ENCODE data around the gene TANK. TPM values are rescaled to one million over a fixed set of nuclear protein-coding genes. Genes with fewer than 3 reads are reported as not detected.

Gene TANK
- total and polyA plus RNA-seq, 8 donors, result 53.7 to 80.3 (median 70.2) TPM

GRCh38 chr2:161206471-161207032 is 46.3 kb downstream of the TANK start:
- no peaks in the 10 kb centered on the region for H3K9me3 ChIP-seq
- no peak for TF ChIP-seq CTCF (IDR thresholded peaks at IDR 0.05)
- DNase-seq (no peak), ATAC-seq (no peak)
- H3K27me3 ChIP-seq, result no peaks in the 10 kb centered on the region
- intact Hi-C loops (cut with DNase I), result no loop called here
- H3K36me3 ChIP-seq, result peaks cover 0 to 53% of the 10 kb centered on the region in 2 donors
- no peak overlapping the region for H3K4me3 ChIP-seq
- H3K27ac ChIP-seq, result peak overlapping the region in 1 of 2 donors; percentile 35
- peaks cover 0 to 45% of the 10 kb centered on the region in 2 donors for H3K4me1 ChIP-seq

- Histone ChIP-seq H3K4me1 (peaks cover 0 to 43% of the 10 kb centered on the region in 2 donors), H3K27ac (no peak overlapping the region), H3K36me3 (peaks cover 0 to 67% of the 10 kb centered on the region in 2 donors), H3K27me3 (no peaks in the 10 kb centered on the region), H3K4me3 (no peak overlapping the region), H3K9me3 (no peaks in the 10 kb centered on the region)
- no peak for TF ChIP-seq CTCF (IDR thresholded peaks at IDR 0.05)
- intact Hi-C loops (cut with DNase I), result no loop called here
- ATAC-seq, result no peak
- DNase-seq, result no peak
These were observed 47.7 kb downstream of the TANK start for GRCh38 chr2:161207941-161208340.

DNA sequence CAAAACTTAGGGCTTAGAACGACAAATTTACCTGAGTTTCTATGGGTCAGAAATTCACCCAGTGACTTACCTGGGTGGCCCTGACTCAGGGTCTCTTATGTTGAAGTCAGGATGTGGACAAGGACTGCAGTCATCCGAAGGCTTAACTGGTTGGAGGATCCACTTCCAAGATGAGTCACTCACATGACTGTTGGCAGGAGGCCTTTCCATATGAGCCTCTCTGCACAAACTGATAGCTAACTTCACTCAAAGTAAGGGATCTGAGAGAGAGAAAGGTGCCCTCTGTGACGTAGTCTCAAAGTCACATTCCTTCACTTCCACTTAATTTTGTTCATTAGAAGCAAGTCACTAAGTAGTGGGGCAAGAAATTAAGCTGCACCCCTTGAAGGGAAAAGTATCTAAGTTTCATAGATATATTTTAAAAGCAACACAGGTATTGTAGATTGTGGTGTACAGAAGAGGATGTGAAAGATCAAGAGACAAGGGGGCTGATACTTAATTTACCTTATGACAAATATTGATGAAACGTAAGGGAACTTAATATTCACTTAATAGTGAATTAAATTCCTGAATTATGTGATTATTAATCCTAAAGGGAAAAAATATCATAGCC is 48.4 kb downstream of the TANK start:
- H3K36me3 ChIP-seq, result peaks cover 0 to 64% of the 10 kb centered on the region in 2 donors

DNA sequence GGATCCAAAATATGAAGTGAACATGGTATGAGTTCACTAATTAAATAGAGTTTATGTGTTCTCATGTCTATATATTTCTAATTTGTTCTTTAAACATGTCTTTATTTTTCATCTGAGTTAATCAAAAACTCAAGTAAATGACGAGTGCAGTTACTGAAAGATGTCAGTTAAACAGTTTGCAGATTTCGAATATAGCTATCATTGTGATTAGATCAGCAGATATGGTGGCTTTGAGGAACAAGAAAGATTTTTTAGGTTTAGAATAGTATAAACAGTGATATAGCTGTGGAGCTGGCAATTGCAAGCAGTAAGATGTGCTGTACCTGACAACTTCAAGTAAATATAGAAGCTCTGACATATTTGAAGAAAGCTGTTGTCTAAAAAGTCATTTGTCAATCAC is 49.7 kb downstream of the TANK start:
- intact Hi-C loops (cut with DNase I), result no loop called here
- no peak for TF ChIP-seq CTCF (IDR thresholded peaks at IDR 0.05)
- Histone ChIP-seq H3K9me3 (no peaks in the 10 kb centered on the region), H3K36me3 (peaks cover 0 to 60% of the 10 kb centered on the region in 2 donors), H3K4me1 (peaks cover 0 to 35% of the 10 kb centered on the region in 2 donors), H3K27ac (no peak overlapping the region), H3K4me3 (no peak overlapping the region), H3K27me3 (no peaks in the 10 kb centered on the region)
- no peak for ATAC-seq
- DNase-seq, result no peak

More for the DNA sequence above, 48.4 kb downstream of the TANK start:
- Histone ChIP-seq H3K27me3 (no peaks in the 10 kb centered on the region), H3K27ac (no peak overlapping the region), H3K4me3 (no peak overlapping the region), H3K9me3 (no peaks in the 10 kb centered on the region), H3K4me1 (peaks cover 0 to 43% of the 10 kb centered on the region in 2 donors)
- no peak for ATAC-seq
- intact Hi-C loops (cut with DNase I), result no loop called here
- DNase-seq, result no peak
- no peak for TF ChIP-seq CTCF (IDR thresholded peaks at IDR 0.05)

GRCh38 chr2:161217597-161218185 is 57.5 kb downstream of the TANK start:
- DNase-seq, result no peak
- ATAC-seq, result no peak
- no peaks in the 10 kb centered on the region for H3K27me3 ChIP-seq
- H3K9me3 ChIP-seq, result no peaks in the 10 kb centered on the region
- no peak for TF ChIP-seq CTCF (IDR thresholded peaks at IDR 0.05)
- H3K36me3 ChIP-seq, result peaks cover 0 to 18% of the 10 kb centered on the region in 2 donors
- intact Hi-C loops (cut with DNase I), result no loop called here
- H3K4me1 ChIP-seq, result peaks cover 0 to 5% of the 10 kb centered on the region in 2 donors
- no peak overlapping the region for H3K4me3 ChIP-seq
- H3K27ac ChIP-seq, result no peak overlapping the region

All from left lung (tissue), 10 donors.